Lower leg skin (tissue), 3 donors: ENCODE results near the gene APOA5.

Source experiments
- POLR2A ChIP-seq, 2 donors: fragments of 450-650 bp; IDR thresholded peaks; one replicate each; pipeline ENCODE4 v1.6.1; 2016 to 2017; ENCODE audit warnings: antibody characterized with exemption in 2 of 2, mild to moderate bottlenecking in 1 of 2, moderate library complexity in 1 of 2
- TF ChIP-seq, protein P1 (sequence below), 3 donors: fragments of 450-650 bp; IDR thresholded peaks; one replicate each; pipeline ENCODE4 v1.5.1; 2016; ENCODE audit warnings: antibody characterized with exemption in 3 of 3, mild to moderate bottlenecking in 3 of 3, moderate library complexity in 2 of 3

DNA sequence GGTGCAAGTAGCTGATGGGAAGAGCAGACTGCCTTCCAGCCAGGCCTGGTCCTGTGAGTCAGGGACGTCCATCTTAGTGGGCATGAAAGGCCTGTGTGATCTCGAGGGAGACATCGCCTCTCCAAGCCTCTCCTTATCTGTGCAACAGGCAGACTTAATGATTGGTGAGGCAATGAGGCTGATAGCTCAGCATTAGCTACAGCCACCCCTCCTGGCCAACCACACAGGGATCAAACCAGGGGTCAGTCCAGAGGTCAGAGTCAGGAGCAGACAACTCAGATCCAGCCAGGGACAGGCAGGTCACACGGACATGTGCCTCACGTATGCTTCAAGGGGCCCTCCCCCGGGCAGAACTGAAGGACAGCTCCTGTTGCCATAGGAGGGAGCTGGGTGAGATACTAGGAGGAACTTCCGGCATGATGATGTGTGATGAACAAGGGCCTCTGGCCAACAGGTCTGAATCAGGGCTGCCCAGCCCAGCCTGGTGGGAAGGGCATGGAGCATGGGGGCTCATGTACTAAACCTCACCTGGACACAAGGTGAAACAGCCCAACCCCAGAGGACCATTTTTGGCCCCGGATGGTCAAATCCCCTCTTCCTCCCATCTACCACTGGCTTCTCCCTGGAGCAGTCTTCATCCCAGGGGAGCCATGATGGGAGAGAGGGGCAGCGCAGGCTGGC lies 35.2 kb upstream of the APOA5 start:
- TF ChIP-seq, protein P1, sequence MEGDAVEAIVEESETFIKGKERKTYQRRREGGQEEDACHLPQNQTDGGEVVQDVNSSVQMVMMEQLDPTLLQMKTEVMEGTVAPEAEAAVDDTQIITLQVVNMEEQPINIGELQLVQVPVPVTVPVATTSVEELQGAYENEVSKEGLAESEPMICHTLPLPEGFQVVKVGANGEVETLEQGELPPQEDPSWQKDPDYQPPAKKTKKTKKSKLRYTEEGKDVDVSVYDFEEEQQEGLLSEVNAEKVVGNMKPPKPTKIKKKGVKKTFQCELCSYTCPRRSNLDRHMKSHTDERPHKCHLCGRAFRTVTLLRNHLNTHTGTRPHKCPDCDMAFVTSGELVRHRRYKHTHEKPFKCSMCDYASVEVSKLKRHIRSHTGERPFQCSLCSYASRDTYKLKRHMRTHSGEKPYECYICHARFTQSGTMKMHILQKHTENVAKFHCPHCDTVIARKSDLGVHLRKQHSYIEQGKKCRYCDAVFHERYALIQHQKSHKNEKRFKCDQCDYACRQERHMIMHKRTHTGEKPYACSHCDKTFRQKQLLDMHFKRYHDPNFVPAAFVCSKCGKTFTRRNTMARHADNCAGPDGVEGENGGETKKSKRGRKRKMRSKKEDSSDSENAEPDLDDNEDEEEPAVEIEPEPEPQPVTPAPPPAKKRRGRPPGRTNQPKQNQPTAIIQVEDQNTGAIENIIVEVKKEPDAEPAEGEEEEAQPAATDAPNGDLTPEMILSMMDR (IDR thresholded peaks at IDR 0.05): no peak
- no peak for TF ChIP-seq POLR2A (IDR thresholded peaks at IDR 0.05)
